IPS-20b (cell line): ENCODE measurements around the gene MEDAG.

Source experiments
- H3K27ac ChIP-seq: one replicate; pipeline ENCODE4 v1.5.1; 2013; ENCODE audit warnings: low read length
- H3K27me3 ChIP-seq: 2 replicates; pipeline ENCODE4 v1.6.1; 2013; ENCODE audit warnings: mild to moderate bottlenecking, low read length, inconsistent platforms; ENCODE audit not compliant: insufficient read depth
- H3K36me3 ChIP-seq: 2 replicates; pipeline ENCODE4 v1.6.1; 2013; ENCODE audit warnings: low read depth, mild to moderate bottlenecking, inconsistent platforms, low read length, moderate library complexity; ENCODE audit not compliant: insufficient read depth
- H3K4me1 ChIP-seq: 2 replicates; pipeline ENCODE4 v1.6.1; 2013; ENCODE audit warnings: mild to moderate bottlenecking, control low read depth, inconsistent platforms, low read length, moderate library complexity; ENCODE audit not compliant: insufficient read depth
- H3K4me3 ChIP-seq: 2 replicates; pipeline ENCODE4 v1.5.1; 2013; ENCODE audit warnings: mild to moderate bottlenecking, low read length, inconsistent platforms
- H3K9ac ChIP-seq: 2 replicates; pipeline ENCODE4 v1.6.1; 2013; ENCODE audit warnings: low read depth, mild to moderate bottlenecking, inconsistent platforms, low read length, moderate library complexity
- H3K9me3 ChIP-seq: 2 replicates; pipeline ENCODE4 v1.6.1; 2013; ENCODE audit warnings: mild to moderate bottlenecking, low read depth, low read length, inconsistent platforms; ENCODE audit not compliant: insufficient read depth

Gene MEDAG

DNA sequence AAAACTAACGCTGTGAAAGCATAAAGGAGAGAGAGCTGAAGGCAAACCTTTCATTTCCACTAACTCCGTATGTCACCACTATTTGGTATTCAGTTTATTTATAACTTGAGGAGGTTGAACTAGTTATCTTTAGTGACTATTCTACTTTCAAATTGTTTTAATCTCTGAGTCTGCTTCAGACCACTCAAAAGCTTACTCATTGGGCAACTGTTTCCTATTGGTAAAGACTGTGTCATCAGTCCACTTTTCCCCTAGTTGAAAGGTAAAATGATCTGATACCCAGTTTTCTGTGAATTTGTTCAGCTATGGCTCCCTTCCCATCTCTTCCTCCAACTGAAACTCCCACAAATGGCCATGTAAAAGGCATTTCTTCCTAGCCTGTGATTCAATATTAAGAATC is 65.5 kb downstream of the MEDAG start:
- Histone ChIP-seq H3K9me3 (peaks cover 14% of the 10 kb centered on the region), H3K9ac (no peak overlapping the region), H3K4me3 (no peak overlapping the region), H3K27me3 (no peaks in the 10 kb centered on the region), H3K27ac (no peak overlapping the region), H3K36me3 (no peaks in the 10 kb centered on the region), H3K4me1 (no peaks in the 10 kb centered on the region)

DNA sequence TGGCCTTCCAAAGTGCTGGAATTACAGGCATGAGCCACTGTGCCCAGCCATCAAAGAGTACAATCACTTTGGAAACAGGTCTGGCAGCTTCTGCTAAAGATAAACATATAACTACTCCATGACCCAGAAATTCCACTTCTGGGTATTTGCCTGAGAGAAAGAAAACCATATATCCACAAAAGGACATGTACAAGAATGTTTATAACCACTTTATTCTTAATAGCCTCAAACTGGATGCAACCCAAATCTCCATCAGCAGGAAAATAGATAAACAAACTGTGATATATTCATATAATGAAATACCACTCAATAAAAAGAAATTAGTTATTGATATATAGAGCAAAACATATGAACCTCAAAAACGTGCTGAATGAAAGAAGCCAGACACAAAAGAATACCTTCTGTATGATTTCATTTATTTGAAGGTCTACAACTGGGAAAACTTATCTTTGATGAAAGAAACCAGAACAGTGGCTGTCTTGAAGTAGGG is 66.9 kb downstream of the MEDAG start:
- no peak overlapping the region for H3K4me3 ChIP-seq

DNA sequence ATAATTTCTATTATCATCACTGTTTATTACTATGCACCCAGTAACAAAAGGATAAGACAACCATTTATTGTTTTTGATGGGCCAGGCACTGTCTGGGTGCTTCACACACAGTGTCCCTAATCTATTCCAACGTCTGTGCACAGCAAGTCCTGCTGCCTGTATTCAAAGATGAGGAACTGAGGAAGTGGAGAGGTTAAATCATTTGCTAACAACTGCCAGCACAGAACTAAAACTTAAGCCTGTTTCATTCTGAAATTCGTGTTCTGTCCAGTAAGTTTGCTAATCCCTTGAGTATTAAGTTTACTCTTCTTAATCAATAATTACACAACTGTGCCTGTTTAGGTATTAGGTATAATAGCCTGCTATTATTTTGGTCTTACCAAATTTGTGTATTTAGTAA is 68.3 kb downstream of the MEDAG start:
- Histone ChIP-seq H3K9ac (no peak overlapping the region), H3K4me1 (no peaks in the 10 kb centered on the region), H3K4me3 (no peak overlapping the region), H3K36me3 (no peaks in the 10 kb centered on the region), H3K27ac (no peak overlapping the region), H3K9me3 (no peaks in the 10 kb centered on the region), H3K27me3 (no peaks in the 10 kb centered on the region)

More for the DNA sequence above, 66.9 kb downstream of the MEDAG start:
- H3K27ac ChIP-seq, result no peak overlapping the region
- H3K27me3 ChIP-seq, result no peaks in the 10 kb centered on the region
- H3K9ac ChIP-seq, result no peak overlapping the region
- no peaks in the 10 kb centered on the region for H3K36me3 ChIP-seq
- H3K4me1 ChIP-seq, result no peaks in the 10 kb centered on the region
- H3K9me3 ChIP-seq, result peaks cover under 1% of the 10 kb centered on the region; the same call in 1 of the 2 replicates
